Brain pericyte (primary cell): ENCODE measurements around the gene CCDC183.
"Not testable (repeated sequence)": the region's sequence is repeated elsewhere in the genome, so short reads cannot be mapped to it uniquely, and the experiment has no call there.

Experiments
- DNase-seq: peaks from one replicate; pipeline ENCODE4 v3.0.0-alpha.2; 2012; ENCODE audit warnings: low read depth, low spot score

CCDC183 gene

DNA sequence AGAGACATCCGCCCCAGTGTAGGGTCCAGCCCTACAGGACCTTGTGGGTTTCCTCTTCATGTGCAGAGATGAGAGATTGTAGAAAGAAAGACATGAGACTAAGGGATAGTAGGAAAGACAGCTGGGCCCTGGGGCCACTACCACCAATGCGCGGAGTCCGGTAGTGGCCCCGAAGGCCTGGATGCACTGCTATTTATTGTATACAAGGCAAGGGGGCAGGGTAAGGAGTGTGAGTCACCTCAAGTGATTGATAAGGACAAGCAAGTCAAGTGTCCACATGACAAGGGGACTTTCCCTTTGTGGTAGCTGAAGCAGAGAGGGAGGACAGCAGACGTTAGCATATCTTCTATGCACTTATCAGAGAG is 11.2 kb upstream of the CCDC183 start:
- no peak for DNase-seq

DNA sequence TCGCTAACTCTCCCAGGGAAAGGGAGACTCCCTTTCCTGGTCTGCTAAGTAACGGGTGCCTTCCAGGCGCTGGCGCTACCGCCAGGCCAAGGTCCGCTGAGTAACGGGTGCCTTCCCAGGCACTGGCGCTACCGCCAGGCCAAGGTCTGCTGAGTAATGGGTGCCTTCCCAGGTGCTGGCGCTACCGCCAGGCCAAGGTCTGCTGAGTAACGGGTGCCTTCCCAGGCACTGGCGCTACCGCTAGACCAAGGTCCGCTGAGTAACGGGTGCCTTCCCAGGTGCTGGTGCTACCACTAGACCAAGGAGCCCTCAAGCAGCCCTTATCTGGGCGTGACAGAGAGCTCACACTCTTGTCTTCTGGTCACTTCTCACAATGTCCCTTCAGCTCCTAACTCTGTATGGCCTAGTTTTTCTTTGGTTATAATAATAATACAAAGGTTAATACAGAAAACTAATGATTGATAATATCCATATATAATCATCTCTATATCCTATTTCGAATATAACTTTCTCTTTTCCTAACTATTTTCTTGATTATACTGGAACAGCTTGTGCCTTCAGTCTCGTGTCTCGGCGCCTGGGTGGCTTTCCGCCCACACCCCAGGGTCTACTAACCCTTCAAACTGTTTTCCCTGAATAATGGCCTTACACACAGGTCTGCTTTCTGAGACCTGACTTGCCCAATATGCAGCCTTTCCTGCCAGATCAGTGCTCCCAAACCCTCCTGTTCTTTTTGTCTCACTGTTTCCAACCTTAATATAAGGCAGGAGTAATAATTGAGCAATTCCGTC is 10.4 kb upstream of the CCDC183 start:
- not testable (repeated sequence) for DNase-seq

DNA sequence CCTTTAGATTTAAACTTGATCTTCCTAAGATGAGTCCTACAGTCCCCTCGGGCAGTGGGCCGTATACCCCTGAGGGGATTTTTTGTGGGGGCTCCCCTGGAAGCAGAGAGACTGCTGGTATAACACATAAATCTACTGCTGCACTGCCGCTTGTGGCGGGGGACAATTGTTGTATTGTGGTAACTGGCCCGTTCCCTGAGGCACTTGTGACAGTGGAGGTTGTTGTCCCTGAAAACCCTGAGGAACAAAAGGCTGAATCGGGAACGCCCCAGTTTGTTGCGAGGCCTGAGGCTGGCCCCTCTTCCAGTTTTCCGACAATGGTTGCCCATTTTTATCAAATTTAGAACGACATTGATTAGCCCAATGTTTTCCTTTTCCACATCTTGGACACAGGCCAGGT is 9.7 kb upstream of the CCDC183 start:
- DNase-seq: no peak

GRCh38 chr9:136786983-136787382 is 9.2 kb upstream of the CCDC183 start:
- DNase-seq: not testable (repeated sequence)

DNA sequence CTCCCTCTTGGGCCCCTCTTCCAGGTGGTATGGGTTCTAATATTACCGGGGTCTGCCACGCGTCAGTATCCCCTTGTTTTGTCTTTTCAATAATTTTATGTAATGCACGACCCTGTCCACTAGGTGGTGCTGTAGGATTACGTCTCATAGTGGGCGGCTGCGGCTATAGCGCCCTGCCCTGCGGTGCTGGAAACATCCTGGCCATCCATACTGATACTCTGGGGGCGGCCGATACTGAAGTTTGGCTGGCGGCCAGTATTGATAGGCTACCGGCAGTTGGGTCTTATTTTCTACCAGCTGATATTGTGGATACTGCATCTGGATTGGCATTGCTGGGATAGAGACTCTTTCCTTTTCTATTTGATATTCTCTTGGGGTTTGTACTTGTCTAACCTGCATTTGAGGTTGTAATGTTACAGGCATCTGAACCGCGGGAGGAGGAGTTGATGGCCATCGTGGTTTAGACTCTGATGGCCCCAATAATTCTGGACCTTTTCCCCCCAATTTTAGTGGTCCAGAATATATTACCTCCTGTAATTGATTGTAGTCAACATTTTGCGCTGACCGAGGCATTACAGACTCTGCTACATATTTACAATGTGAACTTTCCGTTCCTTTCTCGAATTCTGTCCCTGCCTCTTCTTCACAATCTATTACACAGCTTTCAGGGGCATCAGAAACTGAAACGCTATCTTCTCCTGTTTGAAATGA is 8.3 kb upstream of the CCDC183 start:
- no peak for DNase-seq

DNA sequence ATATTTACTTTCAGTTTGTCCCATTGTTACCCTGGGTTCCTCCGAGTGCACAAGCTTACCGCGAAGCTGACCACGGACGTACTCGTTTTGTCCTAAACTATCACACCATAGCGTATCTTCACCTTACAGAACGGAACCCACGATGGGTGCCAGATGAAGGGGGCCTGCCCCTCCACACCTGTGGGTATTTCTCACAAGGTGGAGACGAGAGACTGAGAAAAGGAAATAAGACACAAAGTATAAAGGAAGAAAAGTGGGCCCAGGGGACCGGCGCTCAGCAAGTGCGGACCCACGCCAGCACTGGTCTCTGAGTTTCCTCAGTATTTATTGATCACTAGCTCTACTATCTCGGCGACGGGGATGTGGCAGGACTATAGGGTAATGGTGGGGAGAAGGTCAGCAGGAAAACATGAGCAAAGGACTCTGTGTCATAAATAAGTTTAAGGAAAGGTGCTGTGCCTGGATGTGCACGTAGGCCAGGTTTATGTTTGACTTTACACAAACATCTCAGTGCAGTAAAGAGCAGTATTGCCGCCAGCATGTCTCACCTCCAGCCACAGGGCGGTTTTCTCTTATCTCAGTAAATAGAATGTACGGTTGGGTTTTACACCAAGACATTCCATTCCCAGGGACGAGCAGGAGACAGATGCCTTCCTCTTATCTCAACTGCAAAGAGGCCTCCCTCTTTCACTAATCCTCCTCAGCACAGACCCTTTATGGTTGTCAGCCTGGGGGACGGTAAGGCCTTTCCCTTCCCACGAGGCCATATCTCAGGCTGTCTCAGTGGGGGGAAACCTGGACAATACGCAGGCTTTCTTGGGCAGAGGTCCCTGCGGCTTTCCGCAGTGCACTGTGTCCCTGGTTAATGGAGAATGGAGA is 7.3 kb upstream of the CCDC183 start:
- not testable (repeated sequence) for DNase-seq

GRCh38 chr9:136789523-136789937 is 6.6 kb upstream of the CCDC183 start:
- no peak for DNase-seq

GRCh38 chr9:136790640-136791515 is 5.3 kb upstream of the CCDC183 start, which contains the start of gene TMEM141:
TMEM141 (plus strand) TSS chr9:136791344; CDS start chr9:136791371, 27 bp downstream.
- DNase-seq: peak; percentile 97

- no peak for DNase-seq
Observed at GRCh38 chr9:136791516-136792276, 4.4 kb upstream of the CCDC183 start.

DNA sequence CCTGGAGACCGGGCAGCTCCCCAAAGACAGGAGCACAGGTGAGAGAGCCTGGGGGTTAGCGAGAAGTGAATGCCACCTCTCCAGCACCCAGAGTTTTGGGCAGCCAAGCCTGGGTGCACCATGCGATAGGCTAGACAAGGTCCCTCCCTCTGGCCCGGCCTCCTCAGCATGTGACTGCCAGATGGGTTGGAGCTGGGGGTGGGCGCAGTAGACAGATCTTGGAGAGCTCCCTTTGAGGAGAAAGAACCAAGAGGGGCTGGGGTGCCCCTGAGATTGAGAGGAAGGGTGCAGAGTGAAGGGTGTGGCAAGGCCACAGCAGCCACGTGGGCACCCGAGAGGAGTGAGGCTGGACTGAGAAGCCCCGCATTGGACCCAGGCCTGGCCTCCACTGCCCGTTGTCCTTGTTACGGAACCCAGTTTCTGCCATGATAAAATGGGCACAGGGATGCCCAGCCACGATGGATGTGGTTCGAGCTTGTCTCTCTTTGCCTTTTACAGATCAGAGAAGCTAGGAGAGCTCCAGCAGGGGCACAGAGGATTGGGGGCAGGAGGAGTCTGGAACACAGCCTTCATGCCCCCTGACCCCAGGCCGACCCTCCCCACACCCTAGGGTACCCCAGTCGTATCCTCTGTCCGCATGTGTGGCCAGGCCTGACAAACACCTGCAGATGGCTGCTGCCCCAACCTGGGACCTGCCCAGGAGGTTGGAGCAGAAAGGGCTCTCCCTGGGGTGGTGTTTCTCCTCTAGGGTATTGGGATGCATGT is 3.6 kb upstream of the CCDC183 start:
- no peak for DNase-seq

GRCh38 chr9:136793086-136793946 is 2.8 kb upstream of the CCDC183 start:
- no peak for DNase-seq

GRCh38 chr9:136794281-136794999 is 1.7 kb upstream of the CCDC183 start:
- no peak for DNase-seq

DNA sequence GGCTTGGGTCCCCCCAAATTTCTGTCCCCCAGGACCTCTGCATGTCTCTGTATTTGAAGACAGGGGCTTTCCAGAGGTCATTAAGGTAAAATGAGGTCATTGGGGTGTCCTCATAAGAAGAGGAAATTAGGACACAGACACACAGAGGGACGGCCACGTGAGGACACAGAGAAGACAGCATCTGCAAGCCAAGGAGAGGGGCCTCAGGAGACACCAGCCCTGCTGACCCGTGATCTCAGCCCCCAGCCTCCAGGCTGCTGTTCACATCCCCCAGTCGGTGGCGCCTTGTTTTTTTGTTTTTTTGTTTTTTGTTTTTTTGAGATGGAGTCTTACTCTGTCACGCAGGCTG is 1.2 kb upstream of the CCDC183 start:
- no peak for DNase-seq

DNA sequence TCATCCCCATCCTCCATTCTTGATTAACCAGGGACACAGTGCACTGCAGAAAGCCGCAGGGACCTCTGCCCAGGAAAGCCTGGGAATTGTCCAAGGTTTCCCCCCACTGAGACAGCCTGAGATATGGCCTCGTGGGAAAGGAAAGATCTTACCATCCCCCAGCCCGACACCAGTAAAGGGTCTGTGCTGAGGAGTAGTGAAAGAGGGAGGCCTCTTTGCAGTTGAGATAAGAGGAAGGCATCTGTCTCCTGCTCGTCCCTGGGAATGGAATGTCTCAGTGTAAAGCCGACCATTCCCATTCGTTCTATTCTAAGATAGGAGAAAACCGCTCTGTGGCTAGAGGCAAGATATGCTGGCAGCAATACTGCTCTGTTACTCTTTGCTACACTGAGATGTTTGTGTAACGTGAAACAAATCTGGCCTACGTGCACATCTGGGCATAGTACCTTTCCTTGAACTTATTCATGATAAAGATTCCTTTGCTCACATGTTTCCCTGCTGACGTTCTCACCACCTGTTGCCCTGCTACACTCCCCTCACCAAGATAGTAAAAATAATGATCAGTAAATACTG is 723 bp downstream of the CCDC183 start:
- DNase-seq: not testable (repeated sequence)

DNA sequence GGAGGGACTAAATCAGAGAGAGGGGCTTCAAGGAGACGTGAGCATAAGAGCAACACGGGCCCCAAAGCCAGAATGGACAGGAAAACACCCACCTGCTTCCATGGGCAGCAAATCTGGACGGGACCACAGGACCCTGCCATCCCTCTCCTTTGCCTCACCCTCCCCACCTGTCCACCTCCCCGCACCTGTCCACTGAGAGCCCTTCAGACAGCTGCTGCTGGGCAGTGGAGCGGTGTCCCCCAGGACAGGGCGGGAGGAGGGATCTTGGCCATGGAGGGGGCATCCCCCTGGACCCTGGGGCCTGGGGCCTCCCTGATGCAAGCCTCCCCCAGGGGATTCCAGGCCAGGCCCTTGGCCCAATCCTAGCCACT is 2.6 kb downstream of the CCDC183 start:
- DNase-seq: no peak

DNA sequence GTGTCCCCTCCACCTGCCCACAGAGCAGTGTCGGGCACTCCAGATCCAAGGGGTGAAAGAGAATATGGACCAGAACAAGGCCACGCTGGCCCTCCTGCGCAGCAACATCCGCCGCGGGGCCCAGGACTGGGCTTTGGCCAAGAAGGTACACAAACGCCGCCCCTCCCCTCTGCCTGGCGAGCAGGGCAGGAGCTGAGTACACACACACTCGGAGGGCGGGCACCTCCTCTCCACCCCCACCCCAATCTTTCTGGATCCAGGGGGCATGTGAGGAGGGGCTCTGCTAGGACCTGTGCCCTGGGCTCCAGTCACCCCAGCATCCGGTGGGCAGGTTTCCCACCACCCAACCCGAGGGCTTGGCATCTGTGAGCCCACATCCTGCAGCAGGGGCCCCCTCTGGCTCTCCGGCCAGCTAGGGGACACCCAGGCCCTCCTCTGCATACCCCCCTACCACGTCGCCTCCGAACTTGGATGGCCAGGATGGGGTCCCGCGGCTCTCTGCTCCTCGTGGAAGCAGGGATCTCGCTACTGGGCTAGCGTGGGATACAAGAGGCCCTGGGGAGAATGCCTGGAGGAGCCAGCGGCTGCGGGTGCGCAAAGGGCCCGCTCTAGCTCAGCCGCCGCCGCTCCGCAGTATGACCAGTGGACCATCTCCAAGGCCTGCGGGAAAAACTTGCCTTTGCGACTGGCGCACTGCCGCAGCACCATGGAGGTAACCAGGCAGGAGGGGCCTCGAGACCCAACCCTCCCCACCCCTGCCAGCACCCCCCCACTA is 3.1 kb downstream of the CCDC183 start:
- no peak for DNase-seq
